K562 (cell line): Measurements from ENCODE around the gene TOX2. TPM values are rescaled to one million over a fixed set of nuclear protein-coding genes. Genes with fewer than 3 reads are reported as not detected.

Source experiments
- ATAC-seq: fragments of 200-7000 bp; cut with Tn5 transposase; 3 replicates; pipeline ENCODE4 v1.9.1; 2020; ENCODE audit warnings: moderate library complexity
- BruUV-seq: library from RNA; stranded (reverse); fragments of 400-500 nt; replicated peaks from 2 replicates; lab custom pipeline; 2021; lab: Mats Ljungman, UMichigan
- CTCF ChIA-PET: fragments of 300-600 bp; formaldehyde crosslinking; extraction: SDS; loops from one replicate; lab custom pipeline; 2021; ENCODE audit warnings: low intra/inter-chr PET ratio; lab: Yijun Ruan, JAX
- POLR2A ChIA-PET: fragments of 300-600, 350-650 bp; sonication (Branson Sonifier 250); formaldehyde crosslinking; extraction: SDS; loops from one replicate; lab custom pipeline; 2021; ENCODE audit warnings: antibody characterized with exemption, inconsistent platforms; lab: Yijun Ruan, JAX
- DNase-seq, 4 experiments: peaks; one replicate each; pipeline versions ENCODE4 v3.0.0 to v3.0.0-alpha.2; 2011 to 2018; ENCODE audit warnings: low spot score in 3 of 4, mixed read lengths in 3 of 4; ENCODE audit errors: extremely low read depth in 1 of 4
- FAIRE-seq: peaks from 2 replicates; lab custom pipeline; 2011; peaks lifted over from hg19 to GRCh38; lab: Jason Lieb, UNC
- H2AFZ ChIP-seq: 2 replicates; pipeline ENCODE4 v1.6.0; 2011; ENCODE audit warnings: low read depth, low read length, control low read depth, inconsistent platforms
- H3K27ac ChIP-seq: fragments of 200-600 bp; 3 replicates; pipeline ENCODE4 v1.8.0; 2011; ENCODE audit warnings: low read depth, mild to moderate bottlenecking, control low read depth, inconsistent platforms, low read length, moderate library complexity, mixed read lengths; ENCODE audit errors: extremely low read depth
- H3K27me3 ChIP-seq, 2 experiments: fragments of 300-600 bp in 1 of 2; 2 replicates in 1 of 2; 3 replicates in 1 of 2; pipeline versions ENCODE4 v1.6.0 to v1.8.0; 2011; ENCODE audit warnings: inconsistent platforms in 2 of 2, low read length in 2 of 2, mild to moderate bottlenecking in 1 of 2, mixed read lengths in 1 of 2, moderate library complexity in 1 of 2; ENCODE audit not compliant: control insufficient read depth in 2 of 2, insufficient read depth in 2 of 2
- H3K36me3 ChIP-seq: fragments of 300-600 bp; 3 replicates; pipeline ENCODE4 v1.8.0; 2011; ENCODE audit warnings: mild to moderate bottlenecking, low read length, inconsistent platforms; ENCODE audit not compliant: control insufficient read depth, insufficient read depth
- H3K4me1 ChIP-seq, 2 experiments: fragments of 200-600 bp in 1 of 2; replicated peaks in 1 of 2; 2 replicates in 1 of 2; 3 replicates in 1 of 2; pipeline versions ENCODE4 v1.5.1 to v1.8.0; 2011; ENCODE audit warnings: inconsistent platforms in 2 of 2, low read length in 2 of 2, mild to moderate bottlenecking in 1 of 2, mixed read lengths in 1 of 2, moderate library complexity in 1 of 2; ENCODE audit not compliant: control insufficient read depth in 2 of 2, insufficient read depth in 2 of 2
- H3K4me2 ChIP-seq: 2 replicates; pipeline ENCODE4 v1.6.1; 2011; ENCODE audit warnings: low read length, control low read depth, inconsistent platforms, mixed read lengths; ENCODE audit not compliant: insufficient read depth
- H3K4me3 ChIP-seq: fragments of 200-600 bp; sonication (generic), shearing (Covaris generic); 2 replicates; pipeline ENCODE4 v1.5.1; 2016; ENCODE audit warnings: control low read depth, inconsistent platforms
- H3K79me2 ChIP-seq: fragments of 200-600 bp; 3 replicates; pipeline ENCODE4 v1.8.0; 2011; ENCODE audit warnings: low read length, inconsistent platforms; ENCODE audit not compliant: control insufficient read depth, insufficient read depth
- H3K9ac ChIP-seq, 2 experiments: 2 replicates each; pipeline versions ENCODE4 v1.6.0 to v1.6.1; 2011; ENCODE audit warnings: low read depth in 2 of 2, low read length in 2 of 2, control low read depth in 1 of 2, inconsistent platforms in 1 of 2, mild to moderate bottlenecking in 1 of 2, mixed read lengths in 1 of 2; ENCODE audit not compliant: insufficient read depth in 1 of 2
- H3K9me1 ChIP-seq: one replicate; pipeline ENCODE4 v1.6.0; 2011; ENCODE audit warnings: inconsistent platforms, mild to moderate bottlenecking, low read length, moderate library complexity; ENCODE audit not compliant: control insufficient read depth, insufficient read depth
- H3K9me3 ChIP-seq: replicated peaks from 2 replicates; pipeline ENCODE4 v1.5.1; 2011; ENCODE audit warnings: low read depth, low read length, inconsistent platforms; ENCODE audit not compliant: control insufficient read depth, insufficient read depth
- H4K20me1 ChIP-seq: replicated peaks from 2 replicates; pipeline ENCODE4 v1.6.1; 2011; ENCODE audit warnings: low read length, inconsistent platforms, mixed read lengths; ENCODE audit not compliant: control insufficient read depth, insufficient read depth
- ATF3 ChIP-seq, 2 experiments: fragments of 450-650 bp in 1 of 2; sonication (generic) in 1 of 2; formaldehyde crosslinking in 1 of 2; IDR thresholded peaks in 1 of 2; conservative IDR thresholded peaks in 1 of 2; 2 replicates each; pipeline versions ENCODE4 v1.6.1 to v1.8.1; 2016 to 2023; ENCODE audit warnings: mild to moderate bottlenecking in 2 of 2, moderate library complexity in 2 of 2, inconsistent platforms in 1 of 2, missing genetic modification reagents in 1 of 2
- BMI1 ChIP-seq: fragments of 150-350 bp; IDR thresholded peaks from 2 replicates; pipeline ENCODE4 v1.6.1; 2014; ENCODE audit warnings: low read length
- FOXP4 ChIP-seq: sonication (generic); formaldehyde crosslinking; IDR thresholded peaks from 2 replicates; pipeline ENCODE4 v1.8.0; 2022; ENCODE audit warnings: mild to moderate bottlenecking, missing genetic modification reagents, borderline replicate concordance
- GABPB1 ChIP-seq: sonication (generic); formaldehyde crosslinking; IDR thresholded peaks from 2 replicates; pipeline ENCODE4 v1.8.0; 2022; ENCODE audit warnings: mild to moderate bottlenecking, missing genetic modification reagents
- L3MBTL2 ChIP-seq: fragments of 450-650 bp; IDR thresholded peaks from 2 replicates; pipeline ENCODE4 v1.6.1; 2016; ENCODE audit warnings: mild to moderate bottlenecking, moderate library complexity
- NCOA1 ChIP-seq: fragments of 450-650 bp; IDR thresholded peaks from 2 replicates; pipeline ENCODE4 v1.6.1; 2016; ENCODE audit warnings: low read depth
- NCOR1 ChIP-seq: fragments of 450-650 bp; IDR thresholded peaks from 2 replicates; pipeline ENCODE4 v1.6.1; 2016; ENCODE audit warnings: mild to moderate bottlenecking, moderate library complexity
- PCBP2 ChIP-seq: fragments of 200-400 bp; formaldehyde crosslinking; IDR thresholded peaks from 2 replicates; pipeline ENCODE4 v1.6.1; 2018; ENCODE audit warnings: low read length, low read depth, mild to moderate bottlenecking, moderate library complexity; ENCODE audit not compliant: poor library complexity, severe bottlenecking
- POLR2AphosphoS5 ChIP-seq: IDR thresholded peaks from 2 replicates; pipeline ENCODE4 v1.6.1; 2011; ENCODE audit warnings: mild to moderate bottlenecking, low read depth, low read length, moderate library complexity; ENCODE audit not compliant: control insufficient read depth, insufficient read depth
- SMAD3 ChIP-seq: fragments of 450-650 bp; formaldehyde crosslinking; conservative IDR thresholded peaks from 2 replicates; pipeline ENCODE4 v1.4.0; 2020; ENCODE audit warnings: mild to moderate bottlenecking
- SMARCA5 ChIP-seq: fragments of 450-650 bp; IDR thresholded peaks from 2 replicates; pipeline ENCODE4 v1.6.1; 2016
- TAF15 ChIP-seq: fragments of 200-400 bp; formaldehyde crosslinking; IDR thresholded peaks from 2 replicates; pipeline ENCODE4 v1.6.1; 2017; ENCODE audit warnings: mild to moderate bottlenecking, low read depth, low read length, moderate library complexity
- TCF15 ChIP-seq: fragments of 250-450 bp; sonication (Bioruptor Pico); IDR thresholded peaks from 2 replicates; pipeline ENCODE4 v1.8.0; 2022; ENCODE audit warnings: moderate library complexity, mild to moderate bottlenecking, inconsistent platforms
- THAP12 ChIP-seq: fragments of 250-450 bp; sonication (Bioruptor Pico); IDR thresholded peaks from 2 replicates; pipeline ENCODE4 v1.9.0; 2021; ENCODE audit warnings: mild to moderate bottlenecking, inconsistent platforms
- ZNF316 ChIP-seq: fragments of 450-650 bp; IDR thresholded peaks from 2 replicates; pipeline ENCODE4 v1.6.1; 2016
- ZNF57 ChIP-seq: fragments of 450-650 bp; formaldehyde crosslinking; IDR thresholded peaks from 2 replicates; pipeline ENCODE4 v1.4.0; 2020; ENCODE audit warnings: mild to moderate bottlenecking, moderate library complexity
- ZNF764 ChIP-seq: fragments of 250-450 bp; sonication (Bioruptor Pico); IDR thresholded peaks from 2 replicates; pipeline ENCODE4 v1.4.0; 2020; ENCODE audit warnings: low read depth, mild to moderate bottlenecking, moderate library complexity
- ZSCAN32 ChIP-seq: fragments of 450-650 bp; formaldehyde crosslinking; IDR thresholded peaks from 2 replicates; pipeline ENCODE4 v1.4.0; 2020; ENCODE audit warnings: mild to moderate bottlenecking, moderate library complexity
- WGBS: fragments of 100-300 bp; shearing (Covaris generic); methylation state at CpG from one replicate; pipeline ENCODE4 v1.1.6; 2016; ENCODE audit warnings: low coverage, mixed read lengths; ENCODE audit not compliant: insufficient coverage; ENCODE audit errors: missing lambda C conversion rate; 5-methylcytosine and 5-hydroxymethylcytosine counted together
- in situ Hi-C: fragments of 300-500 bp; cut with MboI; formaldehyde crosslinking; loops from 4 replicates; pipeline ENCODE4 v1.15.0; 2018; ENCODE audit warnings: inconsistent platforms, mixed read lengths
- intact Hi-C: fragments of 100-400 bp; cut with micrococcal nuclease; formaldehyde crosslinking; loops from 2 replicates; pipeline ENCODE4 v1.14.2; 2022
- polyA plus RNA-seq, 8 experiments: library from polyadenylated mRNA; depleted of rRNA in 4 of 8; stranded (reverse) in 5 of 8; unstranded in 3 of 8; fragments of >200 nt; fragmentation: Nextera tagmentation in 2 of 8; fragmentation: Illumina TruSeq in 1 of 8; extraction: Ambion mirVana in 2 of 8; extraction: Trizol in 1 of 8; gene quantifications; 2 replicates each; pipeline versions ENCODE4 v1.2.1 to v1.2.3, GENCODE V29; 2011 to 2014; ENCODE audit warnings: inconsistent platforms in 1 of 8, missing spikeins in 1 of 8
- total RNA-seq, 7 experiments: library from RNA; depleted of rRNA in 6 of 7; stranded (reverse); fragments of >200 nt in 6 of 7; fragmentation: Illumina TruSeq in 2 of 7; extraction: Trizol in 2 of 7; gene quantifications; 2 replicates each; pipeline versions ENCODE4 v1.2.1 to v1.2.3, GENCODE V29; 2011 to 2021; ENCODE audit warnings: low replicate concordance in 1 of 7

The TOX2 gene
- total and polyA plus RNA-seq, 9 of the 15 experiments (the other 6 are each of a cell fraction or from before 2014, with no cell fraction given): not detected

GRCh38 chr20:43971267-43971666 lies 56.6 kb downstream of the TOX2 start:
- in situ Hi-C loops (no loop called here), intact Hi-C loops (no loop called here)
- POLR2A ChIA-PET: interaction anchor here (1.6 kb wide), 1 partner anchor 13 kb away, joined by 3 read pairs; no protein-coding TSS in a partner anchor
- no peaks in the 10 kb centered on the region for H3K36me3 ChIP-seq
- DNase-seq: no peak
- peaks cover 0 to 14% of the 10 kb centered on the region in 2 experiments; a peak in 3 of 5 replicates for H3K27me3 ChIP-seq
- no peak for ATAC-seq
- no peak overlapping the region for H3K4me3 ChIP-seq
- no peak overlapping the region for H3K9ac ChIP-seq
- CTCF ChIA-PET: no interaction called here
- no peaks in the 10 kb centered on the region for H3K79me2 ChIP-seq
- TF ChIP-seq SMARCA5: no peak
- no peak for TF ChIP-seq BMI1
- no peak for TF ChIP-seq NCOR1
- no peak for TF ChIP-seq ZSCAN32 (CRISPR knock-in tag)
- TF ChIP-seq ZNF764 (CRISPR knock-in tag): no peak
- TF ChIP-seq PCBP2: no peak
- TF ChIP-seq ZNF57 (CRISPR knock-in tag): no peak
- no peak for TF ChIP-seq THAP12 (CRISPR knock-in tag)
- no peak for TF ChIP-seq TAF15
- no peak for TF ChIP-seq ATF3 (IDR thresholded peaks at IDR 0.05)
- TF ChIP-seq ATF3 (CRISPR knock-in tag; conservative IDR thresholded peaks at IDR 0.05): no peak
- TF ChIP-seq NCOA1: no peak
- no peak for TF ChIP-seq GABPB1
- TF ChIP-seq TCF15 (CRISPR knock-in tag): no peak
- no peak for TF ChIP-seq L3MBTL2
- TF ChIP-seq POLR2AphosphoS5: no peak
- no peak for TF ChIP-seq SMAD3 (CRISPR knock-in tag)
- TF ChIP-seq FOXP4: no peak
- no peak for TF ChIP-seq ZNF316
- no peaks in the 10 kb centered on the region; a peak in 1 of 5 replicates for H3K4me1 ChIP-seq
- H3K9me3 ChIP-seq: no peaks in the 10 kb centered on the region
- no peak overlapping the region for H3K27ac ChIP-seq
- no peaks in the 10 kb centered on the region for H4K20me1 ChIP-seq
- no peaks in the 10 kb centered on the region for H3K9me1 ChIP-seq
- no TSS peak for BruUV-seq
- 5% methylated on average over 10 of the region's 10 CpGs for WGBS
- no peak overlapping the region for H2AFZ ChIP-seq
- H3K4me2 ChIP-seq: no peak overlapping the region
- FAIRE-seq: no peak
